Fibroblast of mammary gland (primary cell): ENCODE measurements around the gene LAD1.

Experiments
- DNase-seq: peaks from one replicate; pipeline ENCODE4 v3.0.0-alpha.2; 2010; ENCODE audit warnings: low read depth
- H3K4me3 ChIP-seq: 2 replicates; pipeline ENCODE4 v1.5.1; 2011; ENCODE audit warnings: low read depth, mild to moderate bottlenecking, low read length, moderate library complexity; ENCODE audit not compliant: control insufficient read depth
- TF ChIP-seq, protein P1 (sequence below): conservative IDR thresholded peaks from 2 replicates; pipeline ENCODE4 v1.5.1; 2011; ENCODE audit warnings: low read depth, low read length, inconsistent platforms; ENCODE audit not compliant: control insufficient read depth, insufficient read depth

The LAD1 gene

DNA sequence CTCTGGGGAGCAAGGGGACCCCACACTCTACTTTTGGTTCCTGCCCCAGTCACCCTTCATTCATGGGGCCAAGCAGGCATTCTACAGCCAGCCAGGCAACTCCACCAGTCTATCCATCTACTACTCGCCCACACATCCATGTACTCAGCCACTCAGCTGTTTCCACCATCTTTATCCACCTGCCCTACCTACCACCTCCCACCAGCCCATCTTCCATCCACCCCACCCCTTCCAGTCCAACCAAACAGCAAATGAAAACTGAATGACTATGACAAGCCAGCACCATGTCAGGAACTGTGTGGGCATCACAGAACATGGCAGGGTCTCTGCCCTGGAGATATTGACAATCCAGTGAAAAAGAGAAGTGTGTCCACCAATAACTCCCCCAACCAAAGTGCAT lies 7.9 kb downstream of the LAD1 start:
- DNase-seq, result no peak
- no peak overlapping the region for H3K4me3 ChIP-seq
- TF ChIP-seq, protein P1, sequence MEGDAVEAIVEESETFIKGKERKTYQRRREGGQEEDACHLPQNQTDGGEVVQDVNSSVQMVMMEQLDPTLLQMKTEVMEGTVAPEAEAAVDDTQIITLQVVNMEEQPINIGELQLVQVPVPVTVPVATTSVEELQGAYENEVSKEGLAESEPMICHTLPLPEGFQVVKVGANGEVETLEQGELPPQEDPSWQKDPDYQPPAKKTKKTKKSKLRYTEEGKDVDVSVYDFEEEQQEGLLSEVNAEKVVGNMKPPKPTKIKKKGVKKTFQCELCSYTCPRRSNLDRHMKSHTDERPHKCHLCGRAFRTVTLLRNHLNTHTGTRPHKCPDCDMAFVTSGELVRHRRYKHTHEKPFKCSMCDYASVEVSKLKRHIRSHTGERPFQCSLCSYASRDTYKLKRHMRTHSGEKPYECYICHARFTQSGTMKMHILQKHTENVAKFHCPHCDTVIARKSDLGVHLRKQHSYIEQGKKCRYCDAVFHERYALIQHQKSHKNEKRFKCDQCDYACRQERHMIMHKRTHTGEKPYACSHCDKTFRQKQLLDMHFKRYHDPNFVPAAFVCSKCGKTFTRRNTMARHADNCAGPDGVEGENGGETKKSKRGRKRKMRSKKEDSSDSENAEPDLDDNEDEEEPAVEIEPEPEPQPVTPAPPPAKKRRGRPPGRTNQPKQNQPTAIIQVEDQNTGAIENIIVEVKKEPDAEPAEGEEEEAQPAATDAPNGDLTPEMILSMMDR, result no peak

DNA sequence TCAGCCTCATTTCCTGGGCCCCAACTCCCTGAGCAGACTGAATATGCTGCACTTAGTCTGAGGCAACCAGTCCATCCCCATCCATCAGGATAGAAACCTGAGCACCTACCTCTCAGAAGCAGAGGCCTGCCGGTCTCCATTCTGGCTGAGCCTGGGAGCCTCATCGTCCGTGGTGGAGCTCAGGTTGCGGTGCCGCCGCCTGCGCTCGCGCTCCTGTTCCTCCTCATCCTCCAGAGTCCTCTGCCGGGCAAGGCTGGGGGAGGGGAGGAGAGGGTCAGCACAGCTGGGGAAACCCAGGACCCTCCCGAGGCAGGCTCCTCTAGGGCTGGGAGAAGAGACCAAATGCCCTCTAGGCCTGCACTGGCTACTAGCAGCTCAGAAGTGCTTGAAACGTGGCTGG lies 10.1 kb downstream of the LAD1 start:
- no peak overlapping the region for H3K4me3 ChIP-seq
- TF ChIP-seq, protein P1, result no peak
- no peak for DNase-seq

DNA sequence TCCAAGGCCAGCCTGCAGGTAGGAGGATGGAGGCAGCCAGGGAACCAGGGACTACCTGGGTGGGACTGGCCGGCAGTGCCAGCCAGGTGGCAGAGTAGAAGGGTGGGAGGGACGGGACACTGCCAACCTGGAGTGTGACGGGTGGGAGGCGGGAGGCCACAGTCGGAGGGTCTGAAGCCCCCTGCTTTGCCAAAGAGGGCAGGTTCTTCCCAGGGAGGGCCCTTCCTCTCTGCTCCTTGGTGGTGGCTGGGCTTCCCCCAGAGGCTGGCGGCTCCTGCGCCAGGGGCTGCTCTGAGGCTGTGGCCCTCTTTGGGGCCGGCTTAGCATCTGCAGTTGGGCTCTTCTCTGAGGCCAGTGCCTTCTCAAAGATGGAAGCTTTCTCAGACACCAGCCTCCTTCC lies 12.9 kb downstream of the LAD1 start:
- no peak for DNase-seq
- no peak overlapping the region for H3K4me3 ChIP-seq

DNA sequence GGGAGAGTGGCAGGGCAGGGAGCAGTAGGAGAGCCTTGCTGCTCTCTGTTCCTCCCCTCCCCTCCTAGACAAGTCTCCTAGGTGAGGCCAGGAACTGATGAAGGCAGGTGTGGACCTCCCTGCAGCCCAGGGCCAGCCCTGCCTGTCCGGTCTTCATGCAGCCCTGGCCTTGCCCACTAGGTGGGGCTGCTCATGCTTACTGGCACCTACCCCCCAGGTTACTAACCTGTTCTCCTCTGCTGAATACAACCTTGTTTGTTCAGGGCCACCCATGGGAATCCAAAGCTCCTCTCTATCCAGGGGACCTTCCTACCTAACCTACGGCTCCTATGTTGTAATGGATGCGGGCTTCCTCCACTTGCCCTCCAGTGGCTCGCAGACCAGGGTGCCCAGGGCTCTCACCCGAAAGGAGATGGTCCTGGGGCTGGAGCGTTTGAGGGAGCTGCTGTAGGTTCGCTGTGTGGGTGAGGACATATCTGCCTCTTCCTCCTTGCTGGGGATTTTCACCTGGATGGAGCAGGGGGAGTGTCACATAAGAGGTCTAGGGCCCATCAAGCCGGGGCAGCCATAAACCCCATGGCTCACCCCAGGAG lies 13.7 kb downstream of the LAD1 start:
- peak; percentile 22 for DNase-seq
- H3K4me3 ChIP-seq, result no peak overlapping the region
- TF ChIP-seq, protein P1, result peak; percentile 81

More for the DNA sequence above, 12.9 kb downstream of the LAD1 start:
- TF ChIP-seq, protein P1, result no peak

DNA sequence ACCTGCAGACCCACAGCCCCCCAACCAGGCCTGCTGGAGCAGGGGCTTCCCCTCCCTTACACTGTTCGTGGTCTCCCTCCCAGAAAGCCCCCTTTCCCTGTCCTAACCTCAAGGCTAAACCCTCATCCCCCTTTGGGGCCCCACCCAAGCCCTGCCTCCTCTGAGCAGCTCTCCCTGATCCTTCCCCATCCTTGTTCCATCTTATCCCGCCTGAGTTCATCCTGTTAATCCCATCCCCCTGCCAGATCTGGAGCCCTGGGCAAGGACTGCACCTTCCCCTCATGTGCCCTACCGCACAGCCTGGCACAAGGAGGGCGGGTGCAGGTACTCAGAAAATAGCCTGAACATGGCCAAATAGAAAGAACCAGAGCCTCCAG lies 14.7 kb downstream of the LAD1 start:
- H3K4me3 ChIP-seq, result no peak overlapping the region
- TF ChIP-seq, protein P1, result no peak

DNA sequence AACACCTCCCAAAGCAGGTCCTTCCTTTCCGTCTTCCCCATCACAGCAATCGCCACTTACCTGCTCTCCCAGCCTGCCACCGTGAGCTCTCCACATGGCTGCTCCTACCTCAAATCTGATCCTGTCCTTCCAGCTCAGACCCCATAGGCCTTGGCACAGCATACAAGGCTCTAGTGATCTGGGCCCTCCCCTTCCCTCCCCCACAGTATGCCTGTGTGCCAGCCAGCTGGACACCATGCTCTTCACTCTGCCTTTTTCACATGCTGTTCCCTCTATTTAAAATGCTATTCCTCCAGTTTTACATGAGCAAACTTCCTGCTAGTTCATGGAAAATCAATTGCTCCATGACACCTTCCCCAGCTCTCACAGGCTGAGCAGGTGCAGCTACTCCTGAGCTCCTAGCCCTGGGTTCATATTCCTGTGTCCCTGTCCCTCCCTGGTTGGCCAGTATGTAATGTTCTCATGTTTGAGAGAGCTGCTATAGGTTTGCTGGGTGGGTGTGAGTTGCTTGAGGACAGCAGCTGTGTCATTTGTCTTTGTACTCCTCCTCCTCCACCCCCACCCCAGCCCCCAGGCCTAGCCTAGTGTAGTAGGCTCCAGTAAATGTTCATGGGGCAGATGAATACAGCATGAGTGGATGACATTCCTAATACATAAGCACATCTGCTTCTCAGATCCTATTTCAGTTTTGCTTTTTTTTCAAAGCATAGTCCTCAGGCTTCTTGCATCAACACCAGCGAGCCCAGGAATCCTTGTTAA lies 15.3 kb downstream of the LAD1 start:
- DNase-seq, result peak; percentile 89
- no peak overlapping the region for H3K4me3 ChIP-seq
- TF ChIP-seq, protein P1, result no peak

More for the DNA sequence above, 14.7 kb downstream of the LAD1 start:
- peak; percentile 7 for DNase-seq

DNA sequence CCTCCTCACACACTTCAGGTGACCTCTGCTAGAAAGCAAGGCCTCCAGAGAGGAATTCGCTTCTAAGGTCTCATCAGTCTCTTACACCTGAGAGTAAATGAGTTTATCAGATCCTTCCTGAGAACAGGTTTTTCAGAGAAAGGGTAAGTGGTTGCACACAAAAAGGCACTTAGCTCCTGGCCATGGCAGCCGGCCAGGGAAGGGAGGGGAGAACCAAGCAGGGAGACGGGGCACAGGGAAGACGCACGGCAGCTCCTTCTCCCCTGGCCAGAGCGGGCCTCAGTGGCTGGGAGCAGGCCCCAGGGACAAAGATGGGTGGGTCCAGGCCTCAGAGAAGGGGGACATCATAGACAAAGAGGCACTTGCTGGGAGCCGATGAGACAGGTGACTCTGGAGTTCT lies 18.0 kb downstream of the LAD1 start:
- DNase-seq, result no peak
- TF ChIP-seq, protein P1, result no peak
- H3K4me3 ChIP-seq, result no peak overlapping the region
